HG02970 (cell line): ENCODE data around the gene TAS2R38.

Experiments
- ATAC-seq: cut with Tn5 transposase; IDR thresholded peaks from one replicate; pipeline ENCODE4 v1.9.1; 2021; ENCODE audit warnings: mild to moderate bottlenecking, moderate library complexity, moderate number of reproducible peaks; ENCODE audit not compliant: unreplicated experiment, low FRiP score

Gene TAS2R38

GRCh38 chr7:141976524-141977245 lies 3.1 kb upstream of the TAS2R38 start:
- no peak for ATAC-seq

GRCh38 chr7:141975806-141976523 lies 2.4 kb upstream of the TAS2R38 start:
- peak; percentile 69 for ATAC-seq

GRCh38 chr7:141974831-141975230 lies 1.3 kb upstream of the TAS2R38 start:
- ATAC-seq, result no peak

- ATAC-seq, result peak; percentile 74
Observed at GRCh38 chr7:141960687-141961422, 12.7 kb downstream of the TAS2R38 start.

- no peak for ATAC-seq
Observed at GRCh38 chr7:141956084-141956483, 17.5 kb downstream of the TAS2R38 start.

DNA sequence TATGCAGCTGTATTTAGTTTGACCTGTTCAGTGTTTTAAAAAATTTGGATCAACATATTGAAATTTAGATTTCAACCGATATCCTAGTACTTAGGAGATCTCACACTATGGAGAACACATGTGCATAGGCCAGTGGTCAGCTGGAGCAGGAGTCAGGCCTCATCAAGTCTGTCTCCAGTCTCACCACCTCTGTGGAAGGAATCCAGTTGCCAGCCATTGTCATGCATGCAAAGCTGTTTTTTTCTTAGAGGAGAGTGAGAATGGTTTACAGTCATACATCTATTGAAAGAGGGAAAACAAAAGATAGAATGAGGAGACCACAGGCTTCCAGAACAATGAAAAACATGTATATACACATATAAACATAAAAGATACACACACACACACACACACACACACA lies 19.2 kb downstream of the TAS2R38 start:
- ATAC-seq, result no peak

DNA sequence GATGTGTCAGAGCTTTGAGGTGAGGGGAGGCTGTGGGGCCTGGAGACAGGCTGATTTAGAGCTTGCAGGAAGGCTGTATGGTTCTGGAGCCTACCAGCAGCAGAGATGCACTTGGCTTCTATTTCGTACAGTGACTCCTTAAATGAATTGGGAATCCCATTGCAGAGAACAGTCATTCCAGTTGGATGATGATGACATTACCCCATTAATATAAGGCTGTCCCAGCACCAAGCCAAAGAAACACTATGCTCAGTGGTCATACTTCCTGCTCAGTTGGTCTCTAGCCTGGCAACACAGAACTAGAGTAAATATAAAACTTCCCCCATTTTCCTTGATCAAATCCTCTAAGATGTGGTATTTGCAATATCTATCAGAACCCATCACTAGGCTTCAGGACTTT lies 21.1 kb downstream of the TAS2R38 start:
- no peak for ATAC-seq

- ATAC-seq, result no peak
Observed at GRCh38 chr7:141950806-141951205, 22.8 kb downstream of the TAS2R38 start.

DNA sequence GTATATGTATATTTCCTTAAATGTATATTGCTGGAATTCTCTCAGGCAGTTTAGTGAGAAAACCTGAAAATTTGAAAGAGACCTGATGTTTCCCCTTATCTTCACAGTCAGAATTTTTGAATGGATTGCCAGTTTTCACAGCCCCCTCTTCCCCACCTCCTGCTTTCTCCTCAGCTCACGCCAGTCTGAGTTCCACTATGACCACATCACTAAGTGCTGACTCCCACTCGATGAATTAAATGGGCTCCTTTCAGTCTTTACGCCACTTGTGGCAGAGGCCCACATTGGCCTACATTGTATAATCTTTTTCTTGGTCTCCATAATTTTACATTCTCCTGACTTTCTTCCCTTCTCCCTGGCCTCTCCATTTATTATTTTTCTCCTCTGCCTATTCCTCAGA lies 23.7 kb downstream of the TAS2R38 start:
- ATAC-seq, result no peak

DNA sequence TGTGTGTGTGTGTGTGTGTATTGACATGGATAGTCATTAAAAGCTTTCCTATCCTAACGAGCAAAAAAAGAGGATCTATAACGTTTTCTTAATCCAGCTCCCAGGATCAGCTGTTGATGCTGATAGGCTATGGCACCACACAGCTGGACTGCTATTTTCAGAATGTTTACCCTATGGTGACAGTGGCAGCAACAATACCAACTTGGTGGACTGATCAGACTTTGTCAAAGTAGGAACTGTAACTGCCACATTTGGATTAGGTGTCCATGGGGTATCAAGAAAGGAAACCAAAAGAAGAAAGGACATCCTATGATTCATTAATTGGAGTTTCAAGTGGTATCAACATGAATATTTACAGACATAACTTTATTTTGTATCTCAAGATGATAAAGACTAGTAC lies 24.1 kb downstream of the TAS2R38 start:
- ATAC-seq, result no peak

- ATAC-seq, result no peak
Observed at GRCh38 chr7:141949021-141949420, 24.6 kb downstream of the TAS2R38 start.

- ATAC-seq, result no peak
Observed at GRCh38 chr7:141946796-141947195, 26.8 kb downstream of the TAS2R38 start, which contains the start of gene CLEC5A. TSS of gene CLEC5A (minus strand) at chr7:141946974. CDS start at chr7:141946292, 682 bp downstream.

GRCh38 chr7:141945356-141945755 lies 28.2 kb downstream of the TAS2R38 start:
- no peak for ATAC-seq

- no peak for ATAC-seq
Observed at GRCh38 chr7:141944811-141945210, 28.8 kb downstream of the TAS2R38 start.

GRCh38 chr7:141943846-141944245 lies 29.7 kb downstream of the TAS2R38 start:
- ATAC-seq, result no peak

DNA sequence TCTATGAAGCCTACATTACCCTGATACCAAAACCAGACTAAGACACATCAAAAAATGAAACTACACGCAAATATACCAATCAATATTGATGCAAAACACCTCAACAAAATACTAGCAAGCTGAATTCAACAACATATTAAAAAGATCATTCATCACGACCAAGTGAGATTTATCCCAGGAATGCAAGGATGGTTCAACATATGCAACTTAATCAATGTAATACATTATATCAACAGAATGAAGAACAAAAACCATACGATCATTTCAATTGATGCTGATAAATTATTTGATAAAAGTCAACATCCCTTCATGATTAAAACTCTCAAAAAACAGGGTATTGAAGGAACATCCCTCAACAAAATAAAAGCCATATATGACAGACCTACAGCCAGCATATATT lies 32.5 kb downstream of the TAS2R38 start:
- no peak for ATAC-seq

DNA sequence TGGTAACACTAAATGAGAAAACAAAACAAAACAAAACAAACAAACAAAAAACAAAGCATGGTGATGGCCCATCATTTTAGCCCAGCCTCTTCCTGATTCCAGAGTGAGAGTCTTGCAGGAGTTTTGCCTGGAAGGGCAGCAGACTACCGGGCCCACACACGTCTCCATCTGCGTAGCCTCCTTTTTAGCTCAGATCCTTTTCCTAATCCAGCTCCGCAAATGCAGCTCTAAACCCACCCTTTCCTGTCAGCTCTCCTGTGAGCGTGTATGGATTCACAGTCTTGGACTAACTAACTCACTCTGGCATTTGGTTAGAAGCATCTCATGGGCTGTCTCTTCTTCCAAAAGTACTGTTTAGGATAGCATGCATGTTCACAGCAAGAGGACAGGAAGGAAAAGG lies 43.4 kb downstream of the TAS2R38 start:
- ATAC-seq, result no peak

DNA sequence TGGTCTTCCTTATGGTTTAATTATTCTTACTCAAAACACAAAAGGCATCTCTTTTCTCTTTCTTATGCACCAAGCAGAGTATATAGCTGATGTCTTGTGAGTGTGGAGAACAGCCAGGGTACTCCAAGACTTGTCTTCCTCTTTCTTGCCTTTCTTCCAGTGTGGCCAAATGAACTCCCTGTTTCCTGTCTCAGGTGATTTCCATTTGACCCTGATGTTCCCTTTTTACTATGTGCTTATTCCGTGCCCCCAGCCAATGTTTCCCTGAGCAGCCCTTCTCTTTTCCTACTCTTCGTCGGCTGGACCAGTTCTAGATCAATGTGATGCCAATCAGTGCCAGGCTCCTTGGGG lies 44.8 kb downstream of the TAS2R38 start:
- ATAC-seq, result no peak

DNA sequence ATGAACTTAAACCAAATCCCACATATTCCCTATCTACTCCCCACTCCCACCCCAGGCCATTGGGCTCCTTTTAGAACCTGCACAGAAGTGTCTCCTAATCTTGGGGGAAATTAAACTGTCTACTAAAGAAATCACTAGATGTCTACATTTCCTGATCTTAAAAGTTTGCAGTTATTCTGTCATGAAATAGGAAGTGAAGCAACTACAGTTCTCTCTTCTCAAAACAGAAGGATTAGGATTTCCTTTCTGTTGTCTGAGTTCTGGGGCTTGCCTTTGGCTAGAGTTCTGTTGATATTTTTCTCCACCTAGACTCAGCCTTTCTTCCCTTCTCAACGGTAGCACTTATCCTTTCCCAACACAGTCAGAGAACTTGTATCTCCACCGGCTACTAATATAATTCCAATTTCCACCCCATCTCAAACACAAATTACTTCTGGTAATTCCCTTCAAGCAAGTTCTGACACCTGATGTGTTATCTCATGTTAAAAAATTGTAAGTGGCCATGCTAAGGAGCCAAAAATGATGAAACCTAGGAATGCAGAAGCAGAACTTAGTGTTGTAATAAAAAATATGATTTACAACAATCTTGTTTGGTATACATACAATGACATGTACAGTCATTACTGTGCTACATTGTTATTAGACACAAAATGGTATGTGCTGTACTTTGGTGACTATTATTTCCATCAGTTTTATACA lies 45.3 kb downstream of the TAS2R38 start:
- ATAC-seq, result no peak
